Activated naive CD8-positive, alpha-beta T cell treated with anti-CD3 and anti-CD28 coated beads for 36 hours (primary cell): Measurements from ENCODE around the gene KITLG. TPM values are rescaled to one million over a fixed set of nuclear protein-coding genes. Genes with fewer than 3 reads are reported as not detected.

Experiments
- DNase-seq: peaks from one replicate; pipeline ENCODE4 v3.0.0; 2021
- H3K27ac Mint-ChIP-seq: one replicate; pipeline ENCODE4 v1.8.0; 2022; ENCODE audit warnings: mild to moderate bottlenecking, moderate library complexity, mixed read lengths
- H3K27me3 Mint-ChIP-seq: one replicate; pipeline ENCODE4 v1.8.0; 2022; ENCODE audit warnings: mild to moderate bottlenecking, mixed read lengths
- H3K36me3 Mint-ChIP-seq: one replicate; pipeline ENCODE4 v1.8.0; 2021; ENCODE audit warnings: mild to moderate bottlenecking, mixed read lengths
- H3K4me1 Mint-ChIP-seq: one replicate; pipeline ENCODE4 v1.8.0; 2021; ENCODE audit warnings: mixed read lengths
- H3K4me3 Mint-ChIP-seq: one replicate; pipeline ENCODE4 v1.8.0; 2022; ENCODE audit warnings: mild to moderate bottlenecking, moderate library complexity, mixed read lengths
- H3K9me3 Mint-ChIP-seq: one replicate; pipeline ENCODE4 v1.8.0; 2022; ENCODE audit warnings: mixed read lengths
- total RNA-seq, 2 experiments: library from RNA; stranded (reverse); gene quantifications; one replicate each; pipeline ENCODE4 v1.2.3, GENCODE V29; 2021

KITLG gene
- total RNA-seq, 2 experiments from 2014 or later = 0.08 TPM; not detected in 1

DNA sequence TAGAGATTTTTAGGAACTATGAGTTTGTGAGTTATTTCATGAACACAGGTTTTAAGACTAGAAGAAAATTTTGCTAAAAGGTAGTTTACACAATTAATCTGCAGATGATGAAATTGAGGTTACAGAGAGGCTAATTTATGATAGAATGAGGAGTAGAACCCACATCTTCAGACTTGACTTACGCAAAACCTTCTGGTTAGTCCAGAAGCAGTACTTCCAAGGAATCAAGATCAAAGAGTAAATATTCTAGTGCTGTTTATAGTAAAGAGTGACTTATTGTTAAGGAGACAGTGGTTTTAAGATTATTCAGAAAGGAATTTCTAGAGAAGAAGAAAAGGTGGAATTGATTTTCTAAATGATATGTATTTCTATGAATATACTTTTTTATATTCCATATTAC lies 10.6 kb upstream of the KITLG start:
- Mint-ChIP-seq H3K9me3 (peaks cover 9% of the 10 kb centered on the region), H3K4me1 (no peaks in the 10 kb centered on the region), H3K36me3 (no peaks in the 10 kb centered on the region), H3K27ac (no peak overlapping the region), H3K4me3 (no peak overlapping the region), H3K27me3 (no peaks in the 10 kb centered on the region)
- DNase-seq = no peak

DNA sequence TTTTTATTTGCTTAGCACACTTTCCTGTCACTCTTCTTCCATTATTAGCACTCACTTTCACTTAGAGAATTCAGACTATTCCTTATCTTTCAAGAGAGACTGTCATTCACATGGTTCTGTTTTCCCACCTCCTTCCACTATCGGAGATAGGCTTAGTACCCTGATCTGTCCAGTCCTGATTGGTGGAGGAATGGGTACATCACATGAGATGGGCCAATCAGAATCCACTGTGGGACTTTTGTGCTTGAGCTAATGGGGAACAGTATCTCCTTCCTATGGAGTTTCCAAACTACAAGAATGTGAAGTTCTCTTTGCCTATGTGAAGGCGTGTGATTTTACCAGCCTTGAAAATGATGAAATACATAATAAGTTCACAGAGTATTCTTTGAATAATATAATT lies 4.8 kb upstream of the KITLG start:
- no peak overlapping the region for H3K27ac Mint-ChIP-seq
- H3K4me3 Mint-ChIP-seq = no peak overlapping the region

DNA sequence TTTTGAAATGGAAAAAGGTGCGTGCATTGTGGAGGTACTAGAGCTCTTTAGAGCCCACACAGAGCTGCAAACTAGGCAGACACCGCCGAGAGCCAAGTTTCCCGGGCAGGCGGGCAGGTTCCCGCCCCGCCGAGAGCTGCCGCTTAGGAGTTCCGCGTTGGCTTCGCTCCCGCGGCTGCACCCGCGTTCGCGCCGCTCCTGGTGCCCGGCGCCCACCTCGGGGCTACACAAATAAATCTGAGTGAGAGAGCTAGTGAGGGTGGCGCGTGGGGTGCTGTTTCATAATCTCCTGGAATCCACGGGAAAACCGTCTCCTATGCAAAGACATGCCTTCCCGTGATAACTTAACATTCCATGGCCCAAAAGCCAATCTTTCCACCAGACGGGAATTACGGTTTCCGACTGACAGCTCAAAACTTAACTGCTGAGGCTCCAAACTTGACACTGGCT lies 645 bp downstream of the KITLG start:
- Mint-ChIP-seq H3K27me3 (peaks cover 52% of the 10 kb centered on the region), H3K36me3 (no peaks in the 10 kb centered on the region), H3K27ac (no peak overlapping the region), H3K4me1 (peaks cover 4% of the 10 kb centered on the region), H3K4me3 (peak overlapping the region; percentile 59), H3K9me3 (peaks cover 1% of the 10 kb centered on the region)
- DNase-seq = no peak

More for the DNA sequence above, 4.8 kb upstream of the KITLG start:
- DNase-seq = no peak
- Mint-ChIP-seq H3K9me3 (peaks cover 11% of the 10 kb centered on the region), H3K27me3 (peaks cover 23% of the 10 kb centered on the region), H3K36me3 (no peaks in the 10 kb centered on the region), H3K4me1 (no peaks in the 10 kb centered on the region)

DNA sequence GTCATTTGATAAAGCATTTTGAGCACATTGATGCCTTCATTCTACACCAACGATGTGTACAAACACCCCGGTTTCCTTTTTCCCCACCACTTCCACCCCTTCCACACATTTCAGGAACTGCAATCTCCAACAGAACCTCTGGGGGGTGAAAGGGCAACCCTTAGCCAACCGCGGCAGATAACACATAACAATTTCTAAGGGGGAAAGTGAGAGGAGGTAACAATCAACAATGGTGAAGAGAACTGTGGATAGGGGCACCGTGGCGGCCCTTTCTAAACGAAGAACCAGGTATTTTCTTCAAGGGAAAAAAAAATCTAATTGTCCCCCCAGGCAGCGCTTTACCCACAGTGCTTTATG lies 1.1 kb downstream of the KITLG start:
- H3K27ac Mint-ChIP-seq = no peak overlapping the region
- H3K4me1 Mint-ChIP-seq = peaks cover 4% of the 10 kb centered on the region
- no peaks in the 10 kb centered on the region for H3K36me3 Mint-ChIP-seq
- no peak overlapping the region for H3K4me3 Mint-ChIP-seq
- no peak for DNase-seq
- H3K9me3 Mint-ChIP-seq = peaks cover 1% of the 10 kb centered on the region
- H3K27me3 Mint-ChIP-seq = peaks cover 55% of the 10 kb centered on the region

DNA sequence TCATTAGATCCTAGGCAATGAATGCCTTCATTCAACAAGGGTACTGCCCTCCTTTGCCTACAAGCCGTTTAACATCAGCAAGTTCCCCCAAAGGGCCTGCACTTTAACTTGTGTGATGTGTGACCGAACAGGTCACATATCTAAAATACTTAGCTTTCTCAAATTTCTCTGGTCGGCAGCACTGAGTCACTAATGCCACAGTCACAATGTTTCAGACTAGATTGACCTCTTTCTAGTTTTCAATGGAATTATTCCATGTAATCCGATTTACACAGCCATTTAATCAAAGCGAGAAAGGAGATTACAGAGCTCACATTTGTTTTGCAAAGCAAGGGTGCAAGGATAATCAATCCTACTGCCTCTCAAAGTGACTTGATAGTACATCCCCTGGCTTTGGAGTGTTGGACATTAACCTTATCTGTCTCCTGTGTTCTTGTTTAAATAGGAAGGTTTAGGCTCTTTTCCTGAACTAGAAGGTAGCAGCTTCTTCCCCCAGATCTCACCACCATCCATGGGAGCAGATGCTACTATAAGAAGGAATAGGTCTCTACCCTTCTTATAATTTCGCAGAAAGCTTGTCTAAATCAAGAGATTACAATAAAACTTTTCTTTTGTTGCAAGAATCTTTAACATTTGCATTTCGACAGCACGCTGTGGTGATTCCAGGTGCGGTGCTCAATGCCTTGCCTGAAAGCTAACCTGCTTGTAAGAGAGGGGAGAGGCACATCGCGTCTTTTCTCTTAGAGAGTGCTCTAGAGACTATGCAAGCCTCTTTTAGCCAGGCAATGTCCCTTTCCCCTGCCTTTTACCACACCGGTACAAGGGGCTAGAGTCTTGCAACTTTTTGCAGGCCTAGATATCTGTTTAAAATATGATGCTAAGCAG lies 1.8 kb downstream of the KITLG start:
- Mint-ChIP-seq H3K27ac (no peak overlapping the region), H3K27me3 (peaks cover 55% of the 10 kb centered on the region), H3K9me3 (peaks cover 1% of the 10 kb centered on the region), H3K4me3 (no peak overlapping the region), H3K4me1 (peaks cover 4% of the 10 kb centered on the region), H3K36me3 (no peaks in the 10 kb centered on the region)
- DNase-seq = no peak

DNA sequence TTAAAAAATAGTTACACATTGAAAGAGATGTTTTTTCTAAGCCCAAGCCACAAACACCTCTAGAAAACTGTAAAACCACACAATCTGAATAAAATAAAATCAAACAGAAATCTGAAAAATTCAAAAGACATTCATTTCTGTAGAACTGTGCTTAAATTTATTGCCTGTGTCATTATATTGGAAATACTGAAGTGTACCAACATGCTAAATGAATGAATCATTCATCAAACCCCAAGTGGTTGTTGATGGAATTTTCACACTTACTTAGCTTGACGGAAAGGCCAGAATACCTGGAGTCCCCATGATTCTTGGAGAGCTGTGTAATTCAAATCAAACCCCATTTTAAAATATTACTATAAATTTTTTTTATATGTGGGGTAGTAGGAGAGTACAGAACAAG lies 2.7 kb downstream of the KITLG start:
- no peak for DNase-seq
- Mint-ChIP-seq H3K4me3 (no peak overlapping the region), H3K36me3 (no peaks in the 10 kb centered on the region), H3K9me3 (peaks cover 1% of the 10 kb centered on the region), H3K4me1 (peaks cover 4% of the 10 kb centered on the region), H3K27me3 (peaks cover 49% of the 10 kb centered on the region), H3K27ac (no peak overlapping the region)

DNA sequence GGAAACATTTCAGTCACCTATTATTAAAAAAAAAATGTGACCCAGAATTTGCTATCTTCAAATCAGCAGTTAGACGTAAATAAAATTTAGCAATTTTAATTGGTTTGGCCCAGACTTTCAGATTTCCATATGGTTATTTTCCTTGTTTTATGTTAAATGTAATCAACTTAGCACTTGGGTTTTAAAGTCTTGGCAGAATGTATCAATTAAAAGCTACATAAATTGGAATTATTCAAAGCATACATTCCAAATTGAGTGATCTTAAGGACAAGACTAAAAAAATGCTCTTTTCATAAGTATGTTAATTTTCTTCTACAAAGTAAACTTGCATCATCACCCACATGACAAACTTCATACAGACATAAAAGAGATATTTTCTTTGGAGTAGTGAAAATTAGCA lies 3.4 kb downstream of the KITLG start:
- Mint-ChIP-seq H3K36me3 (no peaks in the 10 kb centered on the region), H3K4me1 (peaks cover 4% of the 10 kb centered on the region), H3K9me3 (peaks cover 1% of the 10 kb centered on the region), H3K27me3 (peaks cover 42% of the 10 kb centered on the region), H3K27ac (no peak overlapping the region), H3K4me3 (no peak overlapping the region)
- DNase-seq = no peak

DNA sequence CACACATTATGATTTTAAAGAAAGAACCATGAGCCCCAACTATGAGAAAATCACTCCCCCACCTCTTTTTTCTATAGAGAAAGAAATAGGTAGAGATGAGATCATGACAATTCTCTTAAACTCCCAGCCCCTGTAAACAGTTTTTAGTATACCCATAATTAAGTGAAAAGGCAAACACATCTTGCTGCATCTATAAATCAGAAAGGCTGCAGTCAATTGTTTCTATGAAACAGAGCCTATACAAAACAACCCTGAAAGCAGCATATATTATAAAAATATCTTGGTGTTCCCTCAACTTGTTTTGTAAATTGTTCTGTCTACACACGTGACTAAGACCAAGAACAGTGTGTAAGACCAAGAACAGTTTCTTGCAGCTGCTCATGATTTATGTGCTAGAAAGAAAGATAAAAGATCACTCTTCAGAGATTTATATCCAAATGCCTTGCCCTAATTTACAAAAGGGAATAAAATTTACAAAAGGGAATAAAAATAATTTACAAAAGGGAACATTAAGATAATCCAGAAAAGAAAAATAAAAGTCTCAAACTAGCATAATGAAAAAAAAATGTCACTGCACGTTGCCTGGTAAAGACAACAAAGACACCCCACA lies 4.8 kb downstream of the KITLG start:
- peaks cover 4% of the 10 kb centered on the region for H3K4me1 Mint-ChIP-seq
- H3K36me3 Mint-ChIP-seq = no peaks in the 10 kb centered on the region
- H3K4me3 Mint-ChIP-seq = no peak overlapping the region
- H3K27me3 Mint-ChIP-seq = peaks cover 36% of the 10 kb centered on the region
- H3K27ac Mint-ChIP-seq = no peak overlapping the region
- peaks cover 1% of the 10 kb centered on the region for H3K9me3 Mint-ChIP-seq
- no peak for DNase-seq

DNA sequence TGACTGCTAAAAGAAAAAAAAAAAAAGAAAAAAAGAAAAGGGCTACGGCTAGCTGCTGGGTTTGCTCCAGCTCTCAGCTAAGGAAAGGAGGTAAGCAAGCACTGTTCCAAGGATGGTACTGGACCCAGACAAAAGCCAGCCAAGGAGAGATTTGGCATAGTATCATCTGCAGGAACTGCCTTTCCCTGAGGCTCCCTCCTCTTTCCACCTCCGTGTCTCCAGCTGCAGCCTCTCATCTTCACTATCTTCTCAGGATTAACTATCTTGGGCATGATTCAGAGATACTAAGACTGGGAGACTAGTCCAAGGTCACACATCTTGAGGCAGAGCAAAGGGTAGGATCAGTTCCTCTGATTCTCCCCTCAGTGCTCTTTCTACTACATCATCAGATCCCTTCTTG lies 6.0 kb downstream of the KITLG start:
- H3K36me3 Mint-ChIP-seq = no peaks in the 10 kb centered on the region
- H3K4me3 Mint-ChIP-seq = no peak overlapping the region
- peaks cover 1% of the 10 kb centered on the region for H3K9me3 Mint-ChIP-seq
- H3K27me3 Mint-ChIP-seq = peaks cover 24% of the 10 kb centered on the region
- DNase-seq = no peak
- H3K27ac Mint-ChIP-seq = no peak overlapping the region
- H3K4me1 Mint-ChIP-seq = peaks cover 1% of the 10 kb centered on the region

DNA sequence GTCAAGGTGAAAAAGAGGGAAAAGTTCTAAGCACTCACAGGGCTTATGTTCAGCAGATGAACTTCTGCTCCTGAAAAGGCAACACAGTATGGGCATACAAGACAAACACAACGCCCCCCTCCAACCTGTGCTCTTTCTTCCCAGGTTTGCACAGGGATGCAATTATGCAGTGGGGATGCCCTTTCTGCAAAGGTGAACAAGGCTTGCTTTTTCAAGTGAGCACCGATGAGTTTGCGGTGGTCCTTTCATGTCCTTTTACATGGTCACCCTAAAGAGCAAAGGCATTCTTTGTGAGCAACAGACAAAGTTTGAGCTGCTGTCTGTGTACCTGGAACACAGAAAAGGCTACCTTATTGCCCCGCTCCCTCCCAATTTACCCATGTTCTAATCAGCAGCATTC lies 6.7 kb downstream of the KITLG start:
- Mint-ChIP-seq H3K9me3 (peaks cover 1% of the 10 kb centered on the region), H3K4me3 (no peak overlapping the region), H3K27ac (no peak overlapping the region), H3K4me1 (no peaks in the 10 kb centered on the region), H3K27me3 (peaks cover 17% of the 10 kb centered on the region), H3K36me3 (no peaks in the 10 kb centered on the region)
- DNase-seq = no peak

DNA sequence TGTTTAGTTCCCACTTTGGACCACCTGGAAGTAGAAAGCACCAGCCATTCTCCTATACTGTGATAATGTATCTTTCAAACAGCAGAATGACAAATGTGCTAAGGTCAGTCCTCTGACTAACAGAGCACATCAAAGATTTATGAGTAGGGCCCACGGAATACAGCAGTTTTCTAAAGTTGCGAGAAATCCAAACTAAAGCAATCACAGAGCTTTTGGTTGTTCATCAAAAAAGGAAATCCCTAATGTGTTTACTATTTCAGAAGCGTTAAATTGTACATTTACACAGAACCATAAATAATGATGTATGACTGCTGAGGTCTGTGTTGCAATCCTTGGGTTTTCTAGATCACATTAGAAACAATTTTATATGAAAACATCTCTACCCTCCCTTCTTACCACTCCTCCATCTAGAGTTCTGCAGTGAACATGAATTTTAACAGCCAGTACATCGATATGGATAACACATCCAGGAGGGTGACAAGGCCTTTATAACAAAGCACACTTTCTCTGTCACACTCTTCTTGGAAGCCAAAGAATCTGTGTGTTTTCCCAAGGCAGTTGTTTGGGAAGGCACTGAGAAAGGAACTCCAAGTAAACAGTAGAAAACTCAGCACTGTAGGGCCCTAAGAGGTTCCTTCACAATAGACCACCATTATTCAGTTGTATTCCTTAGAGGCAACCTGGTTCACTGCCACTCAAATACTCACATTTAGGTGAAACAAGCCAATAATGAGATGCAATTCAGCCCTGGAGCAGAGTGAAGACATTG lies 7.3 kb downstream of the KITLG start:
- Mint-ChIP-seq H3K36me3 (no peaks in the 10 kb centered on the region), H3K27ac (no peak overlapping the region), H3K9me3 (no peaks in the 10 kb centered on the region), H3K4me3 (no peak overlapping the region), H3K27me3 (peaks cover 11% of the 10 kb centered on the region), H3K4me1 (no peaks in the 10 kb centered on the region)
- no peak for DNase-seq

DNA sequence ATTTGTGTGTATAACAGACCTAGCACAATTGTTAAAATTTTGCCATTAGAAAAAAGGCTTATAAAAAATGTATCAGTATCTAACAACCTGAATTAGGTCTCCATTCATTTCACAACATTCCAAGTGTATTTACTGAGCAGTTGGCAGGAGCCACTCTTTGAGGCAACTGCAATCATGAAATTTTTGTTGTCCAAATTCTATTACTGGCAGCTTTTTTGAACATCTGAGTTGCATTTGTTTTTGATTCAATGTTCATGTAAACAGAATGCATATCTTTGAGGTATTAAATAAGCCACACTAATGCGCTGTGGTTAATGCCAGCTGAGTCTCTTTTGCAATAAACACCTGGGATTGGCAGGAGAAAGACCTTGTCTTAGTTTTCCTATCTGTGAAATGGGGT lies 8.7 kb downstream of the KITLG start:
- H3K9me3 Mint-ChIP-seq = no peaks in the 10 kb centered on the region
- no peak overlapping the region for H3K27ac Mint-ChIP-seq
- H3K36me3 Mint-ChIP-seq = no peaks in the 10 kb centered on the region
- H3K4me3 Mint-ChIP-seq = no peak overlapping the region
- peaks cover 4% of the 10 kb centered on the region for H3K27me3 Mint-ChIP-seq
- DNase-seq = no peak
- no peaks in the 10 kb centered on the region for H3K4me1 Mint-ChIP-seq

DNA sequence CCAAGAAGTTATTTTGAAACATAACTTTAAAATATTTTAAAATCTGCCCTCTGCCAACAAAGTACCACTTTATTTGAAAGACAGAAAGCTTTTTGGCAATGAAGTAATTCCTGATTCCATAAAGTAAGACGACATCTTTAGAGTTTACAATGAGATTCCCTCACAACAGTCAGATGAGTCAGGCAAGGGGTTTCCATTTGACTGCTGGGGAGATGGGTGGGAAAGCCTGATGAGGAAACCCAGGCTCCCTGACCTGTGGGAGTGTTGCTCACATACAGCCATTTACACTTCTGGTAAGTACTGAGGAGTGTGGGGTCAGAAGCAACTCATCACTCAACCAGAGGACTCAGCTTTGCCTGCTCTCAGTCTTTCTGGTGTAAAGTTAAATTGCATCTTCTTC lies 10.2 kb downstream of the KITLG start:
- no peaks in the 10 kb centered on the region for H3K36me3 Mint-ChIP-seq
- H3K27ac Mint-ChIP-seq = no peak overlapping the region
- H3K4me1 Mint-ChIP-seq = no peaks in the 10 kb centered on the region
- no peak for DNase-seq
- peaks cover 4% of the 10 kb centered on the region for H3K27me3 Mint-ChIP-seq
- no peaks in the 10 kb centered on the region for H3K9me3 Mint-ChIP-seq
- no peak overlapping the region for H3K4me3 Mint-ChIP-seq

DNA sequence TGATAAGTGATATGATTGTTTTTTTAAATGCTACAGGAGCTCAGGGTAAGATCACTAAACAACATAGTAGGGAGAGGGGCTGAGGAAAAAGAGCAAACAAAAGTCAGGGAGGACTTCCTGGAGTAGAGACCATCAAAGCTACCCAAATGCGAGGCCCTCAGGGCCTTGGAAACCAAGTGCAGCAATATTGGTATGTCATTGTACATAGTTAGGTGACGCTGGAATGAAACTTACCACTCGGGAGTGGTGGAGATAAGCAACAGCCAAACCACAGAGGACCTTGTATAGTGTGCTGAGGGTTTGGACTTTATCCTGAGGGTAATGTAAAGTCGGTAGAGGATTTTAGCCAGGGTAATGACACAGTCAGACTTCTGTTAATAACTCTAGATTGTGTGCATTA lies 13.8 kb downstream of the KITLG start:
- Mint-ChIP-seq H3K27ac (no peak overlapping the region), H3K4me3 (no peak overlapping the region), H3K9me3 (no peaks in the 10 kb centered on the region), H3K4me1 (no peaks in the 10 kb centered on the region), H3K36me3 (no peaks in the 10 kb centered on the region), H3K27me3 (no peaks in the 10 kb centered on the region)
- no peak for DNase-seq

DNA sequence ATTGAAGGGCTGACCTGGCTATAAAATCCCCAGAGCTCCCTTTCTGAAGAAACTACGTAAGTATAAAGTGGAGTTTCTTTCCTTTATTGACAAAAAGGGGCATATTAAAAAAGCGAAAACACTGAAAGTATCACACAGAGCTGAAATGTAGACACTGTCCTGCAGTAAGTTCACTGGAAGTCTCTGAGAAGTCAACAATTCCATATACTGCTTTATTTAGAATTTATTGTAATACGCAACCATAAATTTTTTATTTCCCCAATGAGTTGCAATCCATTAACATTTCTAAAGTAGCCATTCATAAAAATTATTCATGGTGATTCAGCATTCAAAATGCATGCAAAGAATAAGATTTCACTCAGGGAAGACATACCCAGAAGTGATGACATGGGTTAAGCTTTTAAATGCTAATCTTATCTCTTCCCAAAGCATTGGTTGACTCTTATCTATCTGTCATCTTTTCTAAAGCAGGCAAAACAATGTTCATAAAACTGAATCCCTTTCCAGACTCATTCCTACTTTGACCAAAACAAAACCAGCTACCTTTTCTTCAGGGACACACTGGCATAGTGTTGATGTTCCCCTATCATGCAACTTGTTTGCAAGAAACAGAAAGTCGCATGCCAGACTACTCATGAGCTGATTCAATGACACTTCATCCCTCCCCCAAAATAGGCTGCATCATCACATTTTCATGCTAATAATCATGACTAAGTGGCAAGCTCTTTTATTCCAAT lies 17.3 kb downstream of the KITLG start:
- H3K4me3 Mint-ChIP-seq = no peak overlapping the region
- H3K27me3 Mint-ChIP-seq = no peaks in the 10 kb centered on the region
- no peaks in the 10 kb centered on the region for H3K4me1 Mint-ChIP-seq
- H3K27ac Mint-ChIP-seq = no peak overlapping the region
- no peaks in the 10 kb centered on the region for H3K36me3 Mint-ChIP-seq
- DNase-seq = no peak
- no peaks in the 10 kb centered on the region for H3K9me3 Mint-ChIP-seq
